Uterus (tissue), 4 donors: ENCODE results near the gene PTTG1. TPM values are rescaled to one million over a fixed set of nuclear protein-coding genes. Genes with fewer than 3 reads are reported as not detected.

Experiments
- DNase-seq, 2 donors: peaks; one replicate each; pipeline ENCODE4 v3.0.0-alpha.2; 2019 to 2020
- H3K27ac ChIP-seq, 2 donors: fragments of 200-600 bp; sonication (generic); 1 replicate in 1 of 2; 2 replicates in 1 of 2; pipeline ENCODE4 v1.5.1; 2016 to 2018
- H3K27me3 ChIP-seq, 2 donors: fragments of 200-600 bp; sonication (generic); one replicate each; pipeline ENCODE4 v1.5.1; 2018 to 2019; ENCODE audit warnings: control low read depth in 1 of 2
- H3K36me3 ChIP-seq, 2 donors: fragments of 200-600 bp; sonication (generic); one replicate each; pipeline ENCODE4 v1.5.1; 2019; ENCODE audit warnings: control low read depth in 1 of 2
- H3K4me1 ChIP-seq, 2 donors: fragments of 200-600 bp; sonication (generic); one replicate each; pipeline ENCODE4 v1.5.1; 2018 to 2019; ENCODE audit warnings: control low read depth in 1 of 2
- H3K4me3 ChIP-seq, 2 donors: fragments of 200-600 bp; sonication (generic); 1 replicate in 1 of 2; 2 replicates in 1 of 2; pipeline ENCODE4 v1.5.1; 2018 to 2019; ENCODE audit warnings: mild to moderate bottlenecking in 1 of 2
- H3K9me3 ChIP-seq, 2 donors: fragments of 200-600 bp; sonication (generic); one replicate each; pipeline ENCODE4 v1.5.1; 2019; ENCODE audit warnings: control low read depth in 1 of 2
- POLR2A ChIP-seq, 2 donors: fragments of 450-650 bp; IDR thresholded peaks; one replicate each; pipeline ENCODE4 v1.6.1; 2016; ENCODE audit warnings: antibody characterized with exemption in 2 of 2, mild to moderate bottlenecking in 1 of 2, moderate library complexity in 1 of 2
- intact Hi-C: fragments of 100-400 bp; cut with DNase I; formaldehyde crosslinking; loops from one replicate; pipeline ENCODE4 v1.15.1; 2023; ENCODE audit warnings: low total_unique reads
- total RNA-seq, 4 donors: library from RNA; depleted of rRNA in 3 of 4; stranded (reverse); fragments of >200 nt in 3 of 4; gene quantifications; one replicate each; pipeline versions ENCODE4 v1.1.0 to v1.2.4, GENCODE V29; 2014 to 2023
- TF ChIP-seq, protein P1 (sequence below), 4 experiments: fragments of 200-600 bp in 2 of 4; fragments of 450-650 bp in 2 of 4; sonication (generic) in 2 of 4; IDR thresholded peaks; one replicate each; pipeline ENCODE4 v1.5.1; 2016 to 2019; ENCODE audit warnings: antibody characterized with exemption in 4 of 4, mild to moderate bottlenecking in 2 of 4, moderate library complexity in 1 of 4
- donor health status: DM: yes; HTN: yes; CAD: no.

PTTG1 gene
- total RNA-seq, 4 donors from 2014 or later: 2.4 to 40.0 (median 10.6) TPM; not detected in 1

GRCh38 chr5:160378330-160378729 is 43.3 kb upstream of the PTTG1 start:
- intact Hi-C loops: no loop called here
- no peaks in the 10 kb centered on the region for H3K27me3 ChIP-seq
- no peak for TF ChIP-seq POLR2A (IDR thresholded peaks at IDR 0.05)
- TF ChIP-seq, protein P1, sequence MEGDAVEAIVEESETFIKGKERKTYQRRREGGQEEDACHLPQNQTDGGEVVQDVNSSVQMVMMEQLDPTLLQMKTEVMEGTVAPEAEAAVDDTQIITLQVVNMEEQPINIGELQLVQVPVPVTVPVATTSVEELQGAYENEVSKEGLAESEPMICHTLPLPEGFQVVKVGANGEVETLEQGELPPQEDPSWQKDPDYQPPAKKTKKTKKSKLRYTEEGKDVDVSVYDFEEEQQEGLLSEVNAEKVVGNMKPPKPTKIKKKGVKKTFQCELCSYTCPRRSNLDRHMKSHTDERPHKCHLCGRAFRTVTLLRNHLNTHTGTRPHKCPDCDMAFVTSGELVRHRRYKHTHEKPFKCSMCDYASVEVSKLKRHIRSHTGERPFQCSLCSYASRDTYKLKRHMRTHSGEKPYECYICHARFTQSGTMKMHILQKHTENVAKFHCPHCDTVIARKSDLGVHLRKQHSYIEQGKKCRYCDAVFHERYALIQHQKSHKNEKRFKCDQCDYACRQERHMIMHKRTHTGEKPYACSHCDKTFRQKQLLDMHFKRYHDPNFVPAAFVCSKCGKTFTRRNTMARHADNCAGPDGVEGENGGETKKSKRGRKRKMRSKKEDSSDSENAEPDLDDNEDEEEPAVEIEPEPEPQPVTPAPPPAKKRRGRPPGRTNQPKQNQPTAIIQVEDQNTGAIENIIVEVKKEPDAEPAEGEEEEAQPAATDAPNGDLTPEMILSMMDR (IDR thresholded peaks at IDR 0.05): no peak
- no peaks in the 10 kb centered on the region for H3K9me3 ChIP-seq
- H3K27ac ChIP-seq: no peak overlapping the region
- no peaks in the 10 kb centered on the region for H3K4me1 ChIP-seq
- no peak for DNase-seq
- H3K4me3 ChIP-seq: no peak overlapping the region
- H3K36me3 ChIP-seq: no peaks in the 10 kb centered on the region

DNA sequence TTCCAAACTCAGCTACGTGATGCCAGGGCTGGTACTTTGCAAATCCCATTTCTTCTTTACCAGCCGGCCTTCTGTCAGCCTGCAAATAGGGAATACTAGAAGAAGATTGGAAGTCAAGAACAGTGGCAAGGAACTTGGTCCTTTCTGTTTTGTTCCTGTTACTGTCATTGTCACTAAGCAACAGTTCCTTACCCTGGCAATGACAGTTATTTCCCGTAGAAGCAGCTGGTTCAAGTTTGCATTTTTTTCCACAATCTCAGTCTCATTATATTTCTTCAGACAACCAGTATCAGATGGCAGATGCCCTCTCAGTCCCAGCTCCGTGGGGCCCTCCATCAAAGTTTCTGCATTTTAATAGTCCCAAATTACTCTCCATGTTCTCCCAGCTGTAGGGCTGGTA is 42.1 kb upstream of the PTTG1 start:
- Histone ChIP-seq H3K36me3 (no peaks in the 10 kb centered on the region), H3K9me3 (no peaks in the 10 kb centered on the region), H3K27me3 (no peaks in the 10 kb centered on the region), H3K27ac (no peak overlapping the region), H3K4me3 (no peak overlapping the region), H3K4me1 (no peaks in the 10 kb centered on the region)
- DNase-seq: no peak
- intact Hi-C loops: no loop called here
- TF ChIP-seq POLR2A (IDR thresholded peaks at IDR 0.05): no peak
- TF ChIP-seq, protein P1 (IDR thresholded peaks at IDR 0.05): no peak

- no peaks in the 10 kb centered on the region for H3K4me1 ChIP-seq
- DNase-seq: no peak
- no peaks in the 10 kb centered on the region for H3K36me3 ChIP-seq
- intact Hi-C loops: no loop called here
- no peak overlapping the region for H3K27ac ChIP-seq
- TF ChIP-seq POLR2A (IDR thresholded peaks at IDR 0.05): no peak
- TF ChIP-seq, protein P1 (IDR thresholded peaks at IDR 0.05): no peak
- H3K27me3 ChIP-seq: no peaks in the 10 kb centered on the region
- H3K9me3 ChIP-seq: no peaks in the 10 kb centered on the region
- no peak overlapping the region for H3K4me3 ChIP-seq
These were observed 41.6 kb upstream of the PTTG1 start for GRCh38 chr5:160380041-160380440.

- intact Hi-C loops: no loop called here
- DNase-seq: no peak
- Histone ChIP-seq H3K27me3 (no peaks in the 10 kb centered on the region), H3K4me3 (no peak overlapping the region), H3K4me1 (no peaks in the 10 kb centered on the region), H3K36me3 (no peaks in the 10 kb centered on the region), H3K27ac (no peak overlapping the region), H3K9me3 (peaks cover 0 to 11% of the 10 kb centered on the region in 2 donors)
- no peak for TF ChIP-seq POLR2A (IDR thresholded peaks at IDR 0.05)
- TF ChIP-seq, protein P1 (IDR thresholded peaks at IDR 0.05): no peak
These were observed 39.3 kb upstream of the PTTG1 start for GRCh38 chr5:160382346-160382745.

GRCh38 chr5:160384681-160385080 is 37.0 kb upstream of the PTTG1 start:
- TF ChIP-seq, protein P1 (IDR thresholded peaks at IDR 0.05): no peak
- no peak for TF ChIP-seq POLR2A (IDR thresholded peaks at IDR 0.05)
- intact Hi-C loops: no loop called here
- Histone ChIP-seq H3K27ac (no peak overlapping the region), H3K4me3 (no peak overlapping the region), H3K27me3 (no peaks in the 10 kb centered on the region), H3K9me3 (peaks cover 0 to 19% of the 10 kb centered on the region in 2 donors), H3K36me3 (no peaks in the 10 kb centered on the region), H3K4me1 (no peaks in the 10 kb centered on the region)
- DNase-seq: no peak
